GM23248 (cell line): ENCODE measurements around the gene FRZB.

ENCODE experiments used
- EZH2 ChIP-seq: fragments of 200-600 bp; sonication (generic); IDR thresholded peaks from 2 replicates; pipeline ENCODE4 v1.6.1; 2018; ENCODE audit warnings: antibody characterized with exemption, mild to moderate bottlenecking; ENCODE audit not compliant: insufficient read depth, poor library complexity, severe bottlenecking
- EZH2phosphoT487 ChIP-seq: fragments of 200-600 bp; sonication (generic); IDR thresholded peaks from 2 replicates; pipeline ENCODE4 v1.6.1; 2018; ENCODE audit warnings: antibody characterized with exemption, moderate library complexity, mild to moderate bottlenecking, low read depth; ENCODE audit not compliant: insufficient read depth

DNA sequence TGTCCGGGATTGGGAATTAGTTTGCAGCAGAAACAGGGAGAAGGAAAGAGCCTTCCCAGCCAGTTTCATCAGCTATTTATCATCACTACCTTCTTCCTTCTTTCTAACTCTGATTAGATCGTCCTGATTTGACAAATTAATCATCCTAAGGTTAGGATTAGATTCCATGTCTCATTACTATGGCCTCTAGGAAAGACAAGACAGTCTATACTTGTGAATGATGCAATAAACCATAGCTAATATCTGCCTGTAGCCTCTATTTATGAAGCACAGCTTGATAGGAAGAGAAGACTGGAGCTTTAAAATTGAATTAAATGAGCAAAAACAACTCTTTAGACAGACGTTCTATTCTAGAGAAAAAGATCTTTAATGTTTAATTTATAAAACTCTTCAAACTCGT is 25.2 kb upstream of the FRZB start:
- TF ChIP-seq EZH2 (no peak), EZH2phosphoT487 (no peak)
